HG02571 (cell line): ENCODE measurements around the gene UGT2B10.
"Not testable (repeated sequence)": the region's sequence is repeated elsewhere in the genome, so short reads cannot be mapped to it uniquely, and the experiment has no call there.

Source experiments
- ATAC-seq: cut with Tn5 transposase; IDR thresholded peaks from one replicate; pipeline ENCODE4 v1.9.1; 2021; ENCODE audit warnings: mild to moderate bottlenecking, moderate library complexity; ENCODE audit not compliant: unreplicated experiment

UGT2B10 gene

DNA sequence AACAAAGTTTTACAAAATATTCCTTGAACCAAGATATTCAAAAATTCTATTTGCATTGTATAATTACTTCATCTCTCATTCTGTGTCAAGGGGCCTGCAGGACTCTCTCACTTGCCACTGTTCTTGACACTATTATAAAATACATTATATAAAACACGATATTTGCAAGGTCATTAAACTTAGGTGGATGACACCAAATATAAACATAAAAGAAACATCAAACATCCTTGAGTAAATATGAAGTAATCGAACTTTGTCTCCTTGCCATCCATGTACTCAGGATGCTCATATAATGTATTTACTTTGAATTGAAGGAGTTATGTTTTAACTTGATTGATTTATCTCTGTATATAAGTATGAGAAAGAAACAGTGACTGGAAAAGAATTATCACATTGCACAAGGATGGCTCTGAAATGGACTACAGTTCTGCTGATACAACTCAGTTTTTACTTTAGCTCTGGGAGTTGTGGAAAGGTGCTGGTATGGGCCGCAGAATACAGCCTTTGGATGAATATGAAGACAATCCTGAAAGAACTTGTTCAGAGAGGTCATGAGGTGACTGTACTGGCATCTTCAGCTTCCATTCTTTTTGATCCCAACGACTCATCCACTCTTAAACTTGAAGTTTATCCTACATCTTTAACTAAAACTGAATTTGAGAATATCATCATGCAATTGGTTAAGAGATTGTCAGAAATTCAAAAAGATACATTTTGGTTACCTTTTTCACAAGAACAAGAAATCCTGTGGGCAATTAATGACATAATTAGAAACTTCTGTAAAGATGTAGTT lies at the start of gene UGT2B10:
Gene UGT2B10 (plus strand): TSS at position 378 of the 793 bp plus-strand sequence. CDS start 26 bp downstream, at position 404.
- not testable (repeated sequence) for ATAC-seq

DNA sequence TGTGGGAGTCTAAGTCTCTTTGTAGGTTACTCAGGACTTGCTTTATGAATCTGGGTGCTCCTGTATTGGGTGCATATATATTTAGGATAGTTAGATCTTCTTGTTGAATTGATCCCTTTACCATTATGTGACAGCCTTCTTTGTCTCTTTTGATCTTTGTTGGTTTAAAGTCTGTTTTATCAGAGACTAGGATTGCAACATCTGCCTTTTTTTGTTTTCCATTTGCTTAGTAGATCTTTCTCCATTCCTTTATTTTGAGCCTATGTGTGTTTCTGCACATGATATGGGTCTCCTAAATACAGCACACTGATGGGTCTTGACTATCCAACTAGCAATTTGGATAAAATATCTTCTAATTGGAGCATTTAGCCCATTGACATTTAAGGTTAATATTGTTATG lies 44.0 kb upstream of the UGT2B10 start:
- not testable (repeated sequence) for ATAC-seq

DNA sequence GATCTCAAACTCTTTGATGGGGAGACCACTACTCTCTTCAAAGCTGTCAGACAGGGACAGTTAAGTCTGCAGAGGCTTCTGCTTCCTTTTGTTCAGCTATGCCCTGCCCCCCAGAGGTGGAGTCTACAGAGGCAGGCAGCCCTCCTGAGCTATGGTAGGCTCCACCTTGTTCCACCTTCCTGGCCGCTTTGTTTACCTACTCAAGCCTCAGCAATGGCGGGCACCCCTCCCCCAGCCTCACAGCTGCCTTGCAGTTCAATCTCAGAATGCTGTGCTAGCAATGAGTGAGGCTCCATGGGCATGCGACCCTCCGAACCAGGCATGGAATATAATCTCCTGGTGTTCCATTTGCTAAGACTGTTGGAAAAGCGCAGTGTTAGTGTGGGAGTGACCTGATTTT lies 42.1 kb upstream of the UGT2B10 start:
- ATAC-seq, result no peak

DNA sequence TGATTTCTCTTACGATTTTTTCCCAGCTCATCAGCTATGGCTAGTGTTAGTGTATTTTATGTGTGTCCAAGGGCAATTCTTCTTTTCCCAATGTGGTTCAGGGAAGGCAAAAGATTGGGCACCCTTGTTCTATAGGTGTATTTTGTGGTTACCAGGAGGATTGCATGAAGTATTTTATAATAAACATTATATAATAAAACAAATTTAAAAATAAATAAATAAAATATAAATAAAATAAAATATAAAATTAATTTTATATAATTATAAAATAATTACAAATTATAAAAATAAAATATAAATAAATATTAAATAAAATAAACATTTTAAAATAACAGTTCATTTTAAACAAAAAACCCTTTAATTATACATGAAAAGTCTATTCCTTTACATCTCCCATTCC lies 35.6 kb upstream of the UGT2B10 start:
- no peak for ATAC-seq

DNA sequence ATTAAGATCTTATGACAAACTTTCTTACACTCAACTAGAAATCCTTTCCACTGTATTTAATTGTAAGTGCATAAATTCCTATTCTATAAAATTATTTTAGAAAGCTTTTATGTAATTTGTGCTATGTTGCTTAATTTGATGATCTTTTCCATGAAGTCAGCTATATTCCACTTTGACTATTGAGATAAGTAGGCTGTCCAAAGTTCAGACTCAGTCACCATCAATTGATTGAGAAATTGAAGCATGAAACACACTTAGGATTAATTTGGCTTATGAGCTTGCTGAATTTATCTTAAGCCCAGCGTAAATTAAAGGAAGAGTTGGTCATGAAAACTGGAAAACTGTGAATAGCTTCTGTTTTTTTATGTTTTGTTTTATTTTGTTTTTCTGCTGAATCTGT lies 18.7 kb upstream of the UGT2B10 start:
- ATAC-seq, result no peak

DNA sequence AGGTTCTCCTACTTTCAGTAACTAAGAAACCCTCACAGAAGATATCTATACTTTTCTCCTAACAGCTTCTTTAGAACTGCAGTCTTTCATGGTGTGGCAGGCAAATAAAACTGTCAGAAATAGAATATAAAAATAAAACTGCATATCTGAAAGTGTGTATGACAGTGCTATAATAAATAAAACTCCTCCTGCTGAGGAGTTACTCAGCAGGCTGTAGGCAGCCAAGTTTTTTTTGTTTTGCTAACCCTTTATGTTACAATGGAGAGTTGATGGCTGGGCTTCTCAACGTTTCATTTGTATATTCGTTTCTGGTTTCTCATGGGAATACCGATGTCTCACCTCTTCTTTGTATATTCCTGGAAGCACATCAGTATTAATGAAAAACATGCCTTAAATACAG lies 18.2 kb upstream of the UGT2B10 start:
- no peak for ATAC-seq

DNA sequence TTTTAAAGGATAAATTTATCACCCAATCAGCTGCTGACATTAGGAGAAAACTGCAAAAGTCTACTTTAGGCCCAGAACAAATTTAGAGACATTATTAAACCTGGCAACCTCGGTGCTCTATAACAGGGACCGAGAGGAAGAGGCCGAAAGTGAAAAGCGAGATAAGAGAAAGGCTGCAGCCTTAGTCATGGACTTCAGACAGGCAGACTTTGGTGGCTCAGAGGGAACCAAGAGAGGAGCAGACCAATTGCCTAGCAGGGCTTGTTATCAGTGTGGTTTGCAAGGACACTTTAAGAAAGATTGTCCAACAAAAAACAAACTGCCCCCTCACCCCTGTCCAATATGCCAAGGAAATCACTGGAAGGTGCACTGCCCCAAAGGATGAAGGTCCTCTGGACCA lies 12.8 kb upstream of the UGT2B10 start:
- no peak for ATAC-seq

DNA sequence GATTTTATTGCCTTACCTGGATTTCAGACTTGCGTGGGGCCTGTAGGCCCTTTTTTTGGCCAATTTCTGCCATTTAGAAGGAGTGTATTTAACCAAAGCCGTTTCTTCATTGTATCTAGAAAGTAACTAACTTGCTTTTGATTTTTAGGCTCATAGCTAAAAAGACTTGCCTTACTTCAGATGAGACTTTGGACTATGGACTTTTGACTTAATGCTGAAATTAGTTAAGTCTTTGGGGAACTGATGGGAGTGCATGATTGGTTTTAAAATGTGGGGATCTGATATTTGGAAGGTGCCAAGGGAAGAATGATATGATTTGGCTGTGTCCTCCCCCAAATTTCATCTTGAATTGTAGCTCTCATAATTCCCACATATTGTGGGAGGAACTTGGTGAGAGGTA lies 7.7 kb upstream of the UGT2B10 start:
- ATAC-seq, result no peak

DNA sequence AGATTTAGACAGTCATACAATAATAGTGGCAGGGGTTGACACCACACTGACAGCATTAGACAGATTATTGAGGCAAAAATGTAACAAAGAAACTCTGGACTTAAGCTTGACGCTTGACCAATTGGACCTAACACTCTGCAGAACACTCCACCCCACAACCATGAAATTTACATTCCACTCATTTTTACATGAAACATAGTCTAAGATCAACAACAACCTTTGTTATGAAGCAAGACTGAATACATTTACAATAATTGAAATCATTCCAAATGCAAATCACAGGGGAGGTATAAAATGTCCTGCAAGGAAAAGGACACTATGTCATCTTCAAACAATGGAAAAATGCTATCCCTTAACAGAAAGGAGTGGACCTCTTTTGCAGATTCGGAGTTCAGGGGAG lies 4.9 kb upstream of the UGT2B10 start:
- ATAC-seq, result no peak

DNA sequence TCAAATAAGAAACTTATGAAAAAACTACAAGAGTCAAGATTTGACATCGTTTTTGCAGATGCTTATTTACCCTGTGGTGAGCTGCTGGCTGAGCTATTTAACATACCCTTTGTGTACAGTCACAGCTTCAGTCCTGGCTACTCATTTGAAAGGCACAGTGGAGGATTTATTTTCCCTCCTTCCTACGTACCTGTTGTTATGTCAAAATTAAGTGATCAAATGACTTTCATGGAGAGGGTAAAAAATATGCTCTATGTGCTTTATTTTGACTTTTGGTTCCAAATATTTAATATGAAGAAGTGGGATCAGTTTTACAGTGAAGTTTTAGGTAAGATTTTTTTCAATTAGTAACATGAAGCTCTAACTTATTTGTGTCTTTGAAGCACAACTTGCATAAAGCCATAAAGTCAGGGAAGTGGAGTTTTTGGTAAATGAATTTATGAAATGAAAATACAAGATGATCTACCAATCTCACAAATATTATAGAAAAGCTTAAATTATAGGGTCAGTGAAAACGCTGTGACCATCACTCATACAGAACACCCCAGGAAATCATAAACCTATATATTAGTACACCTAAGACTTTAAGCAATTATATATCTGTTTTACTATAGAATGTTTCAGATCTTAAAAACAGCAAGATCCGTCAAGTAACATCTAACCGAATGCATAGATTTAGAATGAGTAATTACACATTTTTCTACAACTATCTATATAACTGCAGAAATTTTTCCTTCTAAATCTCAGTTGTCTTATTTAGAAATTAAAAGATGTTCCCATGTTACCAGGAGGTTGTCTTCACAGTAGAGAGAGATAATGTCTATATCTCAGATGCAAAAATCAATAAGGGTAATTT lies 844 bp downstream of the UGT2B10 start:
- not testable (repeated sequence) for ATAC-seq

DNA sequence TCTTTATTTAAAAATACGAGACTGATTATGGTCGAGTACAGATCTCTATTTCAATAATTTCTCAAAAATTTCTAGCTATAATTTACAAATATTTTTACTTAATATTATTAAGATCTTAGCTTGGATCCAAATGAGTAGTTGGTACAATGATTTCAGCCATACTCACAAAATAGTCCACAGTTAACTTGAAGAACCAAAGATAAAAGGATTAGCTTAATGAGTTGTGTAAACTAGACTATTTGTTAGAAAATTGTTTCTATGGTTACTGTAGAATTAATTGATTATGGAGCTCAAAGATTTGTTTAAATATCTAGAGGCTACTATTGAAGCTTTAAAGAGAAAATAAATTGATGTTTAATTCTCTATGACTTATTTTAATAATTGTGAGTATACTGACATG lies 1.6 kb downstream of the UGT2B10 start:
- ATAC-seq, result no peak

DNA sequence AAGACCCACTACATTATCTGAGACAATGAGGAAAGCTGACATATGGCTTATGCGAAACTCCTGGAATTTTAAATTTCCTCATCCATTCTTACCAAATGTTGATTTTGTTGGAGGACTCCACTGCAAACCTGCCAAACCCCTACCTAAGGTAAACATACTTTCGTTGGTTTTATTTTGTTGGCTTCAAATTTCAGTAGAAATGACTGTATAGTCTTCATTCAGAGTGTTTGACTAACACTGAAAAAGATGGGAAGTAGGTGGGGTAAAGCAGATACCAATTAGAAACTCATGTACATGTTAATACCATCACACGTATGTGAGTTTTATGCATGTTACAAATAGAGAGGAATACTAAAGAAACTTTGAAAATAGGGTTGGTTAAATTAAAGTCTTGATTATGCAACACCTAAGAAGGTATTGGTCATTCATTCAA lies 2.3 kb downstream of the UGT2B10 start:
- ATAC-seq, result not testable (repeated sequence)

DNA sequence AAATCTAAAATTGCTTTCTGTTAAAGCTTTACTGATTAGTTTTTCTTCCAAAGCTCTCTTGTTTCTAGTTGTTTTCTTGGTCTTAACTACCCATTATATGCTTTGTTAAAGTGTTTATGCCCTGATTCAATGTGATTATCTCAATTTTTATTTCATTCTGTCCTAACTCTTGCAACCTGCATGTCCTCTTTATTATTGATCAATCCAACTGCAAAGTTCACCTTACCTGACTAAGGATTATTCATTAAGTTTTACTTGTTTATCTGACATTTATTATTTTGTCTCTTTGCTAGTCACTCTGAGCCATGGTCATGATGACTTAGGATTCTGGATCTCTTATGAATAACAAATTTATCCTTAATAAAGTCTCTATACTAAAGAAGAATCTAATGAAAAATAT lies 15.8 kb downstream of the UGT2B10 start:
- no peak for ATAC-seq

DNA sequence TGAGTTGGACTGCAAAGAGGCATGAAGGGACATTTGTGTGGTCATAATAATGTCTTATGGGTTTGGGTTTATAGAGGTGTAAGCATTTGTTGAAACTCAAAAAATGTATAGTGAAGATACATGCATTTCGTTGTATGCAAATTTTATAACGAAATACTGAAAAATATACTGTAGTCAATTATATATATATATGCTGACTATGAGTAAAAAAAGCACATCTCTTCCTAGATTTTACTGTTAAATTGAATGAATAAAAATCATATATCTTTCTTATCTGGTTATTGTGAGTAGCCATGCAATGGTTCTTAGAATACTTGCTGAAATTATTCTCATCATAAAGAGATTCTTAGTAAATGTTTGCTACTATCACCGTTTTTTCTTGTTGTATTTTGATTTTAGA lies 34.5 kb downstream of the UGT2B10 start:
- ATAC-seq, result no peak

DNA sequence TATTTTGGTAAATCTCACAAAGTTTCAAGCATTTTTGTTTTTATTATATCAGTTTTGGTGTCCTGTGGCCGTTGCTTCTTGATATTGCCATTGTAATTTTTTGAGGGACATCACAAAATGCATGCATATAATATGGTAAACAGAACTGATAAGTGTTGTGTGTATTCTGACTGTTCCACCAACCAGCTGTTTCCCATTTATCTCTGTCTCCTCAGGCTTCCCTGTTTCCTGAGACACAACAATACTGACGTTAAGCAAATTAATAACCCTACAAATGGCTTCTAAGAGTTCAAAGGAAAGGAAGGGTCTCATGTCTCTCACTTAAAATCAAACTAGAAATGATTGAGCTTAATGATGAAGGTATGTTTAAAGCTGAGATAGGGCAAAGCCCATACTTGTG lies 40.0 kb downstream of the UGT2B10 start:
- no peak for ATAC-seq

DNA sequence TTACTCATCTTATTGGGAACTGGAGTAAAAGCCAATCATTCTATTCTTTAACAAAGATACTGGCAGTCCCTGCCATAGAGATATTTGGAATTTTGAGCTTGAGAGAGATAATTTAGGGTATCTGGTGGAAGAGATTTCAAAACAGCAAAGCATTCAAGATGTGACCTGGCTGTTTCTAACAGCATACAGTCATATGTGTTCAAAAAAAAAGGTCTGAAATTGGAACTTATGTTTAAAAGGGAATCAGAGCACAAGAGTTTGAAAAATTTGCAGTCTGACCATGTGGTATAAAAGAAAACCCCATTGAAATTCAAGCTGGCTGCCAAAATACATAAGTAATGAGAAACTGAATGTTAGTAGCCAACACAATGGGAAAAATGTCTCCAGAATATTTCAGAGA lies 42.2 kb downstream of the UGT2B10 start:
- ATAC-seq, result no peak

DNA sequence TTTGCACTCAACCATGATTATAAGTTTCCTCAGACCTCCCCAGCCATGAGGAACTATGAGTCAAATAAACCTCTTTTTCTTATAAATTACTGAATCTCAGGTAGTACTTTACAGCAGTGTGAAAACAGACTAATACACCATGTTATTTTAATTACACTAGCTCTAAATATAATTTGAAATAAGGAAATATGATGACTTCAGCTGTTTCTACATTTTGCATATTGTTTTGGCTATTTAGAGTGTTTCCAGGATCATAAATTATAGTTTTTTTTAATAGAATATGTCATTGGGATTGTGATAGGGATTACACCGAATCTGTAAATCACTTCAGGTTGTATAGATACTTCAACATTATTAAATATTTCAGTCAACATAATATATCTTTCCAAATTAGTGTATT lies 43.9 kb downstream of the UGT2B10 start:
- no peak for ATAC-seq

DNA sequence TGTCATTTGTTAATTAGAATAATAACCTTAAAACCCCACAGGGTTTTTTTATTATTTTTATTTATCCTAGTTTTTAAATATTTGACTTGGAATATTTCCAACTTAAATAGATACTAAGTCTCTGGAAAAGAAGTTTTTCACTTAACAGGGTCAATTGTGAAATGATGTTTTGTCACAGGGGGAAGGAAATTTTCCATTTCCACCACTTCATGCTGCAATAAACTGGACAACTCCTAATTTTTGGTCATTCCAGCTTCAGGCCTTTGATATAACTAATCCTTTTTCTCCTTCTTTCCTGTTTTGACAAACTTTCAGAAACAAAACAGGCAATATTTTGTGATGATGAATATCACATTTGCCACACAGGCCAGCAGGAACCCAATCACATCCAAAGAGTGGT lies 45.3 kb downstream of the UGT2B10 start:
- no peak for ATAC-seq

DNA sequence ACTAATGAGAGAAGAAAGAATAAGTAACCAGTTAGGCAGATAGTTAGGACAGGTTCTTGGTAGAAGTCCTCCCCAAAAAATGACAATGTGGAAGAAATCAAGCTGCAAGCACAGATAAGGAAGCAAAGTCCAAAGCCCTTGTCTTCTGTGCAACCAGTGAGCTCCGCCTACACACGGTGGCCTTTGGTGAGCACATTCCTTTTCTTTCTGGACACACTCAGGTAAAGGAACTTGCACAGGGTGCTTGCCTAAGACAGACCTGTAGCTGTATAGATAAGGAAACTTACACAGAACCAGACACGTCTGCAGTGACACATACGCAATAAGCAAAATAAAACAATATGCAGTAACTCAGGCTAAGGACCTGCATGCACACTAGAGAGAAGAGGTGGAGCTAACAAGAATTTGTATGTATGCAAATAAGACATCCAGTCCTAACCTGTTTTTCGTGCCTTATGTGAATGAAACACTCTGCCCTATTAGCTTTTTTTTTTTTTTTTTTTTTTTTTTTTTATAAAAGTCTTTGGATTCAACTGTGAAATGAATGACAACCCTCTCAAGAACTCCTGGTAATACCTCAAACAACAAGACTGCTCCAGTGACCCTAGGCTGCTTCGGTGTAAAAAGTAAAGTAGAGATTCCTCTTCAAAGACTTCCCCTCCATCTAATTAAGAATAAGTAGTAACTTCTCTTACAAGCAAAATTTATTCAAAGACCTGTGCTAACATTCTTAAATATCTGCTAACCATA lies 48.8 kb downstream of the UGT2B10 start:
- no peak for ATAC-seq

DNA sequence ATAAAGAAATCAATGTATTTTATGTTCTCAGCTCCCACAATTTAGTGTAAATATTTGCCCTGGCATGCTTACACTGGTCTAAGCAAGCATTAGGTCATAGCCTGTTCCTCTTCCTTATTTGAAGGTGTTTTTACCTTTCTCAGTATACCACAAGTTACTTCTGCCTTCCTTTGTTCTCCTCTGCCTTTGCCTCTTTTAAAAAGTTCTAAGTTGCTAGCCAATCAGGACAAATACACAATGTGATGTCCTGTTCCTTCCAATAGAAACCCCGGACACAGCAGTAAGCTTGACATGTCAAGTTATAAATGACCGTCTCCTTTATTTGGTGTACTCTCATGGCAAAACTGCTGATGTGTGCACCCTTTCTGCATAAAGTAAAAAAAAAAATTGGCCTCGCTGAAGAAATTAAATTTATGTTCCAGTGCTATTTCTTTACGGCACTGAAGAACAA lies 49.4 kb downstream of the UGT2B10 start:
- no peak for ATAC-seq

DNA sequence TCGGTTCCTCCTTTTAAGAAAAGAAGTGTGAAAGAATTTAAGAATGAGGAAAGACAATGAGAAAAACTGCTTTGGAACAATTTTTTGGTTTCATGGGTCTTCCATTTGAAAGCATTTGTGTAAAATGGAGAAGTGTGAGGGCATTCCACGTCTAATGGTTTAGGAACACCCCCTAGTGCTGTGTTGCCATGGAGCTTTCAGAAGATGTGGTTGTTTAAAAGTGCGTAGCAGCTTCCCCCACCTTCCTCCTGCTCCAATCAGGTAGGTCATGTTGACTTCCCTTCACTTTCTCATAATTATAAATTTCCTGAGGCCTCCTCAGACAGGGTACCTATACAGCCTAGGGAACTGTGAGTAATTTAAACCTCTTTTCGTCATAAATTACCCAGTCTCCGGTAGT lies 50.0 kb downstream of the UGT2B10 start:
- no peak for ATAC-seq
